ENCODE results near the gene SLC30A1.

- no peak for TF ChIP-seq EZH2 (IDR thresholded peaks at IDR 0.05; ENCODE audit: insufficient read depth, poor library complexity, severe bottlenecking)
- no peak for TF ChIP-seq EZH2phosphoT487 (IDR thresholded peaks at IDR 0.05; ENCODE audit: insufficient read depth, low read depth)
Observed at GRCh38 chr1:211616965-211617297, 38.0 kb upstream of the SLC30A1 start.
